HG02623 (cell line): ENCODE data around the gene ABCA2.

ENCODE experiments used
- ATAC-seq: cut with Tn5 transposase; IDR thresholded peaks from one replicate; pipeline ENCODE4 v1.9.1; 2021; ENCODE audit warnings: moderate library complexity; ENCODE audit not compliant: unreplicated experiment

Gene ABCA2, protein sequence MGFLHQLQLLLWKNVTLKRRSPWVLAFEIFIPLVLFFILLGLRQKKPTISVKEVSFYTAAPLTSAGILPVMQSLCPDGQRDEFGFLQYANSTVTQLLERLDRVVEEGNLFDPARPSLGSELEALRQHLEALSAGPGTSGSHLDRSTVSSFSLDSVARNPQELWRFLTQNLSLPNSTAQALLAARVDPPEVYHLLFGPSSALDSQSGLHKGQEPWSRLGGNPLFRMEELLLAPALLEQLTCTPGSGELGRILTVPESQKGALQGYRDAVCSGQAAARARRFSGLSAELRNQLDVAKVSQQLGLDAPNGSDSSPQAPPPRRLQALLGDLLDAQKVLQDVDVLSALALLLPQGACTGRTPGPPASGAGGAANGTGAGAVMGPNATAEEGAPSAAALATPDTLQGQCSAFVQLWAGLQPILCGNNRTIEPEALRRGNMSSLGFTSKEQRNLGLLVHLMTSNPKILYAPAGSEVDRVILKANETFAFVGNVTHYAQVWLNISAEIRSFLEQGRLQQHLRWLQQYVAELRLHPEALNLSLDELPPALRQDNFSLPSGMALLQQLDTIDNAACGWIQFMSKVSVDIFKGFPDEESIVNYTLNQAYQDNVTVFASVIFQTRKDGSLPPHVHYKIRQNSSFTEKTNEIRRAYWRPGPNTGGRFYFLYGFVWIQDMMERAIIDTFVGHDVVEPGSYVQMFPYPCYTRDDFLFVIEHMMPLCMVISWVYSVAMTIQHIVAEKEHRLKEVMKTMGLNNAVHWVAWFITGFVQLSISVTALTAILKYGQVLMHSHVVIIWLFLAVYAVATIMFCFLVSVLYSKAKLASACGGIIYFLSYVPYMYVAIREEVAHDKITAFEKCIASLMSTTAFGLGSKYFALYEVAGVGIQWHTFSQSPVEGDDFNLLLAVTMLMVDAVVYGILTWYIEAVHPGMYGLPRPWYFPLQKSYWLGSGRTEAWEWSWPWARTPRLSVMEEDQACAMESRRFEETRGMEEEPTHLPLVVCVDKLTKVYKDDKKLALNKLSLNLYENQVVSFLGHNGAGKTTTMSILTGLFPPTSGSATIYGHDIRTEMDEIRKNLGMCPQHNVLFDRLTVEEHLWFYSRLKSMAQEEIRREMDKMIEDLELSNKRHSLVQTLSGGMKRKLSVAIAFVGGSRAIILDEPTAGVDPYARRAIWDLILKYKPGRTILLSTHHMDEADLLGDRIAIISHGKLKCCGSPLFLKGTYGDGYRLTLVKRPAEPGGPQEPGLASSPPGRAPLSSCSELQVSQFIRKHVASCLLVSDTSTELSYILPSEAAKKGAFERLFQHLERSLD (N-terminal part only)

DNA sequence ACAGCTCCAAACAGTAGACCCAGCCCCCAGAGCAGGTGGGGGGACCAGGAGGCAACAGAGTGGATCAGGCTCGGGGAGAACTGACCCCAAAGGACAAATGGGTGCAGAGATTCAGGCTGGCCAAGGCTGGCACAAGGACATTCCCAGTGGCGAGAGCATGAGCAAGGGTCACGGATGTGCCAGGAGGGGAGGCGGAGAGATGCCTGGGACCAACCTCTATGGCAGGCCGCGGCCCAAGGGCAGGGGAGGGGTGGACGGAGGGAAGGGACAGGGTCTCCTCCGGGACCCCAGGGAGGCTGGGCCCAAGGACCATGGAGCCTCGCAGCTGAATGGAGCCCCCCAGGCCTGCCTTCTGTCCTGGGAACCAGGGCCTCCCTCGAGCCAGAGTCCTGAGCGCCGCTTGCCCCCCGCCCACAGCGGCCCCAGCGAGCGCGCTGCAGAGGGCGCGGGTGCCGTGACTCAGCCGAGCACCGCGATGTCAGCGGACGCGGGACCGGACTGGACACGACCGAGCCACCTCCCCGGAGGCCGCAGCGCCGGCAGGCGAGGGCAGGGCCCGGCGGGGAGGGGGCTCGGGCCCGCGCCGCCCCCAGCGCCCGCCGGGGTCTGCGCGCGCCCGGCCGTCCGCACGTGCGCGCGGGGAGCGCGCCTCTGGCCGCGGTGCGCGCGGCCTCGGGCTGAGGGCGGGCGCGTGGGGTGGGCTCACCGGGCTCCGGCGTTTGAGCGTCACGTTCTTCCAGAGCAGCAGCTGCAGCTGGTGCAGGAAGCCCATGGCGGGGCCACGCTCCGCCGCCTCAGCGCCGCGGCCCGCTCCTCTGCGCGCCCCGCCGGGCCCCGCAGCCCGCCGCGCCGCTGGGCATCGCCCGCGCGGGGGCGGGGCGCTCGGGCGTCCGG, at the start of gene ABCA2:
ABCA2 (minus strand) TSS at position 869 of the 894 bp plus-strand sequence; CDS start at position 772, 97 bp downstream.
- ATAC-seq: no peak

DNA sequence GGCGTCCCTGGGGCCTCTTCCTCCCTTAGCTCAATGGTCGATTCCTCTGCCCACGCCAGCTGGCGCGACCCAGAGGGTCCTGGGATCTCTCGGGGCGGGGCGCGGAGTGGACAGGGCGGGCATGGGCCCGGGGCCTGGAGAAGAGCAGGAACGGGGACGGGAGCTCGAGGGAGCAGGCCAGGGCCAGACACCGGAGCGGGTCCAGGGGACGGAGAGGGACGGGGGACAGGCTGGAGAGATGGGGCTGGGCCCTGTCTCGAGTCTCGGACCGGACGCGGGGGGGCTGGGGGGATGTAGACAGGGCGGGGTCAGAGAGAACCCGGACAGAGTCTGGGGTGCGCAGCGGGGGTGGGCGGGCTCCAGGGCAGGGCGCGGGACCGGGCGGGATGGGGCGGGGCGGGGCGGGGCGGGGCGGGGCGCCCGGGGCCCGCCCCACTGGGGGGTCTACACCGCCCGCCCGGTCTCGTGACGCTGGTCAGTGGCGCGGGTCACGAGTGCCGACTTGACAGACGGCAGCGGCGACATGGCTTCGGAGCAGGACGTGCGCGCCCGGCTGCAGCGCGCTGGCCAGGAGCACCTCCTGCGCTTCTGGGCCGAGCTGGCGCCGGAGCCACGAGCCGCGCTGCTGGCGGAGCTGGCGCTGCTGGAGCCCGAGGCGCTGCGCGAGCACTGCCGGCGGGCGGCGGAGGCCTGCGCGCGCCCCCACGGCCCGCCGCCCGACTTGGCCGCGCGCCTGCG, 49.1 kb upstream of the ABCA2 start, which contains the start of gene UAP1L1:
UAP1L1 (plus strand) TSS at position 508 of the 738 bp plus-strand sequence; CDS start at position 524, 16 bp downstream.
- peak; percentile 50 for ATAC-seq

- no peak for ATAC-seq
Measured at GRCh38 chr9:137076636-137077009, 48.6 kb upstream of the ABCA2 start.

GRCh38 chr9:137075275-137075775, 47.3 kb upstream of the ABCA2 start:
- ATAC-seq: no peak

DNA sequence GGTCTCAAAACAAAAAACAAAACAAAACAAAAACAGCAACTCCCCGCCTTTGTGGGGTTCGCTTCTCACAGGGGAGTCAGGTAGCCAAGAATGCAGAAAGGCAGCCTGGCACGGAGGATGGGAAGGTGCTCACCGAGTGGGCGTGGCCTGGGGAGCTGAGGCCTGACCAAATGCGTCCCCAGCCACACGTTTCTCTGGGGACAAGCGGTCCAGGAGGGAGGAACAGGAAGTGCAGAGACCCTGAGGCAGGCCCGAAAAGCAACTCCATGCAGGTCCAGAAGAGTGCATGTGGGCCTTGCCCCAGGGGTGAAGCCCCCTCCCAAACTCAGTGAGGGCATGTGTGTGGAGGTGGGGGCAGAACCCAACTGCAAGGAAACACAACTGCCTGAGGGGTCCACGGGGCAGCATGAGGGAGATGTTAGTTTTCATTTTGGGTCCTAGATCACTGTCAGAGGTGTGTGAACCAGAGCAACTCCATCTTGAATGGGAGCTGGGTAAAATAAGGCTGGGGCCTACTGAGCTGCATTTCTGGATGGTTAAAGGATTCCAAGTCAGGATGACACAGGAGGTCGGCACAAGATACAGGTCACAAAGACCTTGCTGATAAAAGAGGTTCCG, 46.7 kb upstream of the ABCA2 start:
- ATAC-seq: no peak

DNA sequence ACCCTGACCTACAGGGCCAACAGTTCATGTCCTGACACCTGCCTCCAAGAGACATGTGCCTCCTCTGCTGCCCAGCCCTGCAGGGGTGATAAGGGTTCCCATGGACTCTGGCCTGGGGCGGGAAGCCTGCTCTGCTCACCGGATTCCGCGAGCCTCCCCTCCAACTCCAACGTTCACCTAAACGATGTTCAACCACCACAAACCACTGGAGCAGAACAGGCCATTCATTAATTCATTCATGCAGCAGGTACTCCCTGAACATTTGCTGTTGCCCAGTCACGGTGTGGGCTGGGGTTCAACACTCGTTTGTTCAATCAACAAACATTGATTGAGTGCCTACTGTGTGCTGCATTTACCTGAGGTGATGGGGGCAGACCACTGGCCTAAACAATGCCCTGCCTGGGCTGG, 46.0 kb upstream of the ABCA2 start:
- no peak for ATAC-seq

GRCh38 chr9:137071282-137071681, 43.2 kb upstream of the ABCA2 start:
- no peak for ATAC-seq

- no peak for ATAC-seq
Measured at GRCh38 chr9:137070906-137071275, 42.9 kb upstream of the ABCA2 start.

DNA sequence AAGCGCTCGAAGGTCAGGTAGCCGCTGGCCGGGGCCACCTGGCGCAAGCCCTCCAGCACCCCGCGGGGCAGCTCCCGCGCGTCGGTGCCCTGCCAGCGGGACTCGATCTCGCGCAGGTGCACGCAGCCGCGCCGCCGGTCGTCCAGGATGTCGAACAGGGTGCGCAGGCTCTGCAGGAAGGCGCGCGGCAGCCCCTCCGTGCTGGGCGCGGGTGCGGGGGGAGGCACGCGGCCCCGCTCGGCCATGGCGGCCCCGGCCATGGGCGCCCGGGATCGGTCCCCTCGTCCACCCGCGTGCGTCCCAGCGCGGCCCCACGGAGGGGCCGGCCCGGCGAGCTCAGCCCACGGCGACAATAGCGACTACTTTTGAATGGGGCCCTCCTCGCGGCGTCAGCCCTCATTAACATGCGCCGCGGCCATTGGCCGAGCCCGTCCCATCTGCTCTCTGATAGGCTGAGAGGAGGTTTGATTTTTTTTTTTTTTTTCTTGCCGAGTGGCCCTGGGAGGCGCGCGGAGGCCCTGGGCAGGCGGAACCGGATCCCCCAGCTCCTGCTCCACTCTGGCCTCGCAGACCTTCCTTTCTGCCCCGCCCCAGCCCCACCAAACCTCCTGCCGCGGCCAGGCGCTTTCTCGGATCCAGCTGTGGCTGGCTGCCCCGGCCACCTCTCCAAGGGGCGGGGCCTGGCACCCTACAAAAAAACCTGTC, 42.3 kb upstream of the ABCA2 start, which contains the start of gene SAPCD2:
SAPCD2 (minus strand) TSS at position 357 of the 705 bp plus-strand sequence; CDS start at position 260, 97 bp downstream.
- ATAC-seq: peak; percentile 72

DNA sequence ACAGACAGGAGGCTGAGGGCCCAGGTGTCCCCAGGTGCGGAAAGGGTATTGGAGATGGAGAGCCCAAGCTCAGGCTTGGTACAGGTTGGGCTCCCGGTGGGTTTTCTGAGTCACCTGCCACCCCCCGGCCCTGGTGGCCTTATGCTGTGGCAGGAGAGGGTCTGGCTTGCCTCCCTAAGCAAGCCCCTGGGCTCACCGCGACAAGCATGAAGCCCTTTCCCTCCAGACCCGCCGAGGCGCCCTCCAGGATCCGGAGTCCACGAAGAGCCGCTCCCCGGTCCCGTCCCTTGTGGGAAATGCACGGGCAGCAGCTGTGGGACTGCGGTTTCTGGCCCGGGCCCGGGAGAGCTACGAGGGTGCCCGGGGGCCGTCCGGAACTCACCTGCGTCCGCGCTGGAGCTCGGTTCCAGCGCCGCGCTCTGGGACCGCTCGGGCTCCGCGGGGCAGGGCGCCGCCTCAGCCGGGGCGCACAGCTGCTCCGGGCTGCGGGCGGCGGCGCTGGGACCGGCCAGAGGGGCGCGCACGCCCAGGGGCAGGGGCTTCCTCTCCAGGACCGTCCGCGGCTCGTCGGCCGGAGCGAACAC, 41.6 kb upstream of the ABCA2 start:
- ATAC-seq: no peak

- no peak for ATAC-seq
Measured at GRCh38 chr9:137068539-137069507, 40.8 kb upstream of the ABCA2 start.

DNA sequence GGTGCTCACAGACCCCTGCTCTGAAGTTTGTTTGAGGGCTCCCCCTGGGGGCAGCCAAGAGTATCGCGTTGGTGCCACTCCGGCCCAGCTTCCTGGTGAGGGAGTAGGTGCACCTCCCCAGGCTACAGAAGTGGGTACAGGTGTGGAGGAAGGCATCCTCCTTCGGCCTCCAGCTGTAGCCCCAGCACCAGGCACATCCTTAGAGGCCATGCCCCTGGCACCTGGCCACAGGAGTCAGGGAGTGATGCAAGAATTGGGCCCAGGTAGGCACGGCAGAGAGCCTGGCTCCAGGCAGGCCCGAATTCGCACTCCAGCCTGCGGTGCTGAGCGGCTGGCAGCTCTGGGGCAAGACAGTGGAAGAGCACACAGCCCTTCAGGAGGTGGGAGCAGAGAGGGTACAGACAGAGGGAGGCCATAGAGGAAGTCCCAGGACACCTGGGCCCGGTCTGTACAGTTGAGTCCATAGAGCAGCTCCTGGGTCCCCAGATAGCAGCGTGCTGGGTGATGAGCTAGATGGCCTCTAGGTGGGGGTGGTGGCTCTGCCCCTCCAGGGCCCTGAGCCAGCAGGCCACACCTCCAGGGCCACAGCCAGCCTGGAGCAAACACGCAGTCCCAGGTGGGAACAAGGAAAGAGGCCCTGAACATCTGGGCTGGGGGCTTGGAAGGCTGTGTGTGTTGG, 40.0 kb upstream of the ABCA2 start:
- ATAC-seq: no peak

DNA sequence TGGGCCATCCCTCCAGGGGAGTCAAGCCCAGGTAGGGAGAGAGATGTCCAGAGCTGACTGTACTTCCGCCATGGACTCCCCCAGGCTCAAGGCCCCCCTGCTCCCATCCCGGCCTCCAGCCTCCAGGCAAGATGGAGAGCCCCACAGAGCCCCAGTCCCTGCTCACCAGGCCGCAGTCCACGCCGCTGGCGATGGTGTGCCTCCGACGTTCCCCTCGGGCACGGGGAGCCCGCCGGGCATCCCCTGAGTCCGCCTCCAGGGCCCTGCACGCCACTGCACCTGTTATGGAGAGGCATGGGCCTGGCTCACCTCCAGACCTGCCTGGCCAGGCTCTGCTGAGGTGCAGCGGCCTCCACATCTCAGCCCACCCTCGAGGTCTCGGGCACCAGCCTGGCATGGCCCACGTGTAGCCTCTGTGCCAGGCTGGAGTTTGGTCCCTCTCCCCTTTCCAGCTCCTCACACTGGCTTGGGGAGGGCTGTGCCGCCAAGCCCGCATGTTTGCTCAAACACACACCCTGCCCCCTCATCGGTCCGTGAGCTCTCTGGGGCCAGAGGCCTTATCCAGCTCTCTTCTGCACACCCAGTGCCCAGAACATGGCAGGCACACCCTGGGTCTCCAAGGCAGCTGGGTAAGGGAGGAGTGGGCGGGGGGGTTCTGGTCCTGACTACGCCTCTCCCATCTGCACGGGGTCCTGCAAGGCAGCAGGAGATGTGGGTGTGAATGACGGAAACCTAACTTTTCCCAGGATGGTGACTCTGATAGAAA, 38.2 kb upstream of the ABCA2 start:
- no peak for ATAC-seq

- ATAC-seq: no peak
Measured at GRCh38 chr9:137065336-137065967, 37.4 kb upstream of the ABCA2 start.

GRCh38 chr9:137064880-137065164, 36.8 kb upstream of the ABCA2 start:
- no peak for ATAC-seq
